CD14-positive monocyte (primary cell): ENCODE results near the gene CR2. TPM values are rescaled to one million over a fixed set of nuclear protein-coding genes. Genes with fewer than 3 reads are reported as not detected.

Experiments used
- DNase-seq, 3 donors: peaks; one replicate each; pipeline ENCODE4 v3.0.0-alpha.2; 2011 to 2022
- H2AFZ ChIP-seq: 2 replicates; pipeline ENCODE4 v1.6.0; 2012; ENCODE audit warnings: mild to moderate bottlenecking, low read depth, low read length, inconsistent platforms; ENCODE audit not compliant: insufficient read depth, poor library complexity, severe bottlenecking
- H3K27ac ChIP-seq, 2 donors: 1 replicate in 1 of 2; 2 replicates in 1 of 2; pipeline ENCODE4 v1.5.1; 2012 to 2013; ENCODE audit warnings: low read length in 2 of 2, control low read depth in 1 of 2, inconsistent platforms in 1 of 2, low read depth in 1 of 2, mild to moderate bottlenecking in 1 of 2
- H3K27me3 ChIP-seq, 2 donors: one replicate each; pipeline versions ENCODE4 v1.6.0 to v1.6.1; 2011 to 2013; ENCODE audit warnings: low read length in 2 of 2; ENCODE audit not compliant: control insufficient read depth in 2 of 2, insufficient read depth in 2 of 2
- H3K36me3 ChIP-seq, 2 donors: replicated peaks in 1 of 2; 1 replicate in 1 of 2; 2 replicates in 1 of 2; pipeline versions ENCODE4 v1.5.1 to v1.6.1; 2012 to 2013; ENCODE audit warnings: low read length in 2 of 2, control low read depth in 1 of 2, inconsistent platforms in 1 of 2, mild to moderate bottlenecking in 1 of 2; ENCODE audit not compliant: insufficient read depth in 2 of 2, control insufficient read depth in 1 of 2
- H3K4me1 ChIP-seq, 2 donors: 1 replicate in 1 of 2; 2 replicates in 1 of 2; pipeline versions ENCODE4 v1.5.1 to v1.6.1; 2012 to 2013; ENCODE audit warnings: low read length in 2 of 2, control low read depth in 1 of 2, inconsistent platforms in 1 of 2, mild to moderate bottlenecking in 1 of 2, moderate library complexity in 1 of 2; ENCODE audit not compliant: insufficient read depth in 2 of 2, control insufficient read depth in 1 of 2
- H3K4me2 ChIP-seq: replicated peaks from 2 replicates; pipeline ENCODE3; 2012; ENCODE audit warnings: low read length, moderate library complexity, mild to moderate bottlenecking; ENCODE audit not compliant: poor library complexity, severe bottlenecking; ENCODE audit errors: extremely low read depth
- H3K4me3 ChIP-seq, 3 experiments: fragments of 200-600 bp in 1 of 3; sonication (generic) in 1 of 3; replicated peaks in 1 of 3; 1 replicate in 2 of 3; 2 replicates in 1 of 3; pipeline ENCODE4 v1.5.1; 2011 to 2013; ENCODE audit warnings: low read length in 3 of 3, mild to moderate bottlenecking in 3 of 3, control low read depth in 2 of 3, low read depth in 2 of 3, inconsistent platforms in 1 of 3, moderate library complexity in 1 of 3
- H3K79me2 ChIP-seq: 2 replicates; pipeline ENCODE4 v1.6.0; 2012; ENCODE audit warnings: mild to moderate bottlenecking, control low read depth, inconsistent platforms, low read length, moderate library complexity; ENCODE audit not compliant: insufficient read depth
- H3K9ac ChIP-seq: 2 replicates; pipeline ENCODE4 v1.6.0; 2017; ENCODE audit warnings: low read length, mild to moderate bottlenecking; ENCODE audit not compliant: insufficient read depth, poor library complexity, severe bottlenecking
- H3K9me3 ChIP-seq, 2 donors: replicated peaks in 1 of 2; 1 replicate in 1 of 2; 2 replicates in 1 of 2; pipeline versions ENCODE4 v1.5.1 to v1.6.1; 2012 to 2013; ENCODE audit warnings: low read length in 2 of 2, control low read depth in 1 of 2; ENCODE audit not compliant: control insufficient read depth in 1 of 2, insufficient read depth in 1 of 2
- H4K20me1 ChIP-seq: 2 replicates; pipeline ENCODE4 v1.6.0; 2012; ENCODE audit warnings: mild to moderate bottlenecking, low read length, control low read depth, moderate library complexity; ENCODE audit not compliant: insufficient read depth
- H3K27ac Mint-ChIP-seq, 7 donors: one replicate each; pipeline ENCODE4 v1.8.0; 2020; ENCODE audit warnings: mild to moderate bottlenecking in 7 of 7, mixed read lengths in 7 of 7, moderate library complexity in 6 of 7, inconsistent platforms in 2 of 7
- H3K27me3 Mint-ChIP-seq, 3 donors: one replicate each; pipeline ENCODE4 v1.8.0; 2021 to 2022; ENCODE audit warnings: low read depth in 3 of 3, mild to moderate bottlenecking in 3 of 3, mixed read lengths in 3 of 3, moderate library complexity in 3 of 3, inconsistent platforms in 1 of 3
- H3K36me3 Mint-ChIP-seq, 2 donors: one replicate each; pipeline ENCODE4 v1.8.0; 2020; ENCODE audit warnings: mixed read lengths in 2 of 2, inconsistent platforms in 1 of 2, mild to moderate bottlenecking in 1 of 2
- H3K4me1 Mint-ChIP-seq: one replicate; pipeline ENCODE4 v1.8.0; 2020; ENCODE audit warnings: mild to moderate bottlenecking, mixed read lengths
- H3K4me3 Mint-ChIP-seq, 2 donors: one replicate each; pipeline ENCODE4 v1.8.0; 2020; ENCODE audit warnings: mild to moderate bottlenecking in 2 of 2, mixed read lengths in 2 of 2, moderate library complexity in 1 of 2
- H3K9me3 Mint-ChIP-seq, 7 donors: one replicate each; pipeline ENCODE4 v1.8.0; 2020 to 2022; ENCODE audit warnings: mixed read lengths in 7 of 7, mild to moderate bottlenecking in 6 of 7, moderate library complexity in 6 of 7, inconsistent platforms in 2 of 7
- WGBS: methylation state at CpG from one replicate; pipeline ENCODE4 v1.1.5; 2013; ENCODE audit warnings: missing lambda C conversion rate; ENCODE audit not compliant: insufficient coverage; 5-methylcytosine and 5-hydroxymethylcytosine counted together
- intact Hi-C, 2 donors: fragments of 100-400 bp; cut with micrococcal nuclease; formaldehyde crosslinking; loops; one replicate each; pipeline versions ENCODE4 v1.15.0 to v1.15.1; 2023
- polyA plus RNA-seq, 3 donors: library from polyadenylated mRNA; depleted of rRNA in 1 of 3; unstranded in 2 of 3; stranded (reverse) in 1 of 3; fragments of 300-500 nt in 2 of 3; fragments of >200 nt in 1 of 3; fragmentation: Illumina TruSeq in 2 of 3; gene quantifications; 1 replicate in 2 of 3; 2 replicates in 1 of 3; pipeline ENCODE4 v1.2.3, GENCODE V29; 2012 to 2021
- TF ChIP-seq, protein P1 (sequence below): fragments of 200-600 bp; IDR thresholded peaks from one replicate; pipeline ENCODE4 v1.8.0; 2022; ENCODE audit warnings: antibody characterized with exemption, mild to moderate bottlenecking

The CR2 gene
- polyA plus RNA-seq, 3 donors, result 0.05 to 0.28 (median 0.08) TPM

DNA sequence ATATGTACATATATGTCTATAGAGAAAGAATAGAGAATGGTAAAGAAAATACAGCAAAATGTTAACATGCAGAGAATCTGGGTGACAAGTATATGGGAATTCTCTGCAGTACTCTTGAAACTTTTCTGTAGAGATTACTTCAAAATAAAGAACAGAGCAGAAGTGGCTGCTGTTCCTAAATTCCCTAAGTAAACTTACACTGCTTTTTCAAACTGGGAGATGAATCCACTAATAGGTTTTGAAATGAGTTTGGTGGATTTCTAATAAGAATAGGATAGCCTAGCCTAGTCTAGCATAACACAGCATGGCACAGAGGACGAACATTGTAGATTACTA is 450 bp upstream of the CR2 start:
- H3K36me3 Mint-ChIP-seq, result peaks cover 0 to 9% of the 10 kb centered on the region in 2 donors
- H3K4me1 Mint-ChIP-seq, result peaks cover 17% of the 10 kb centered on the region
- no peaks in the 10 kb centered on the region for H4K20me1 ChIP-seq
- H3K9ac ChIP-seq, result peak overlapping the region; percentile 48
- H3K4me3 ChIP-seq, result peak overlapping the region in 1 of 3 experiments; percentile 76
- H3K4me1 ChIP-seq, result peaks cover 13 to 14% of the 10 kb centered on the region in 2 donors
- H2AFZ ChIP-seq, result peak overlapping the region; percentile 82
- H3K79me2 ChIP-seq, result no peaks in the 10 kb centered on the region
- TF ChIP-seq, protein P1, sequence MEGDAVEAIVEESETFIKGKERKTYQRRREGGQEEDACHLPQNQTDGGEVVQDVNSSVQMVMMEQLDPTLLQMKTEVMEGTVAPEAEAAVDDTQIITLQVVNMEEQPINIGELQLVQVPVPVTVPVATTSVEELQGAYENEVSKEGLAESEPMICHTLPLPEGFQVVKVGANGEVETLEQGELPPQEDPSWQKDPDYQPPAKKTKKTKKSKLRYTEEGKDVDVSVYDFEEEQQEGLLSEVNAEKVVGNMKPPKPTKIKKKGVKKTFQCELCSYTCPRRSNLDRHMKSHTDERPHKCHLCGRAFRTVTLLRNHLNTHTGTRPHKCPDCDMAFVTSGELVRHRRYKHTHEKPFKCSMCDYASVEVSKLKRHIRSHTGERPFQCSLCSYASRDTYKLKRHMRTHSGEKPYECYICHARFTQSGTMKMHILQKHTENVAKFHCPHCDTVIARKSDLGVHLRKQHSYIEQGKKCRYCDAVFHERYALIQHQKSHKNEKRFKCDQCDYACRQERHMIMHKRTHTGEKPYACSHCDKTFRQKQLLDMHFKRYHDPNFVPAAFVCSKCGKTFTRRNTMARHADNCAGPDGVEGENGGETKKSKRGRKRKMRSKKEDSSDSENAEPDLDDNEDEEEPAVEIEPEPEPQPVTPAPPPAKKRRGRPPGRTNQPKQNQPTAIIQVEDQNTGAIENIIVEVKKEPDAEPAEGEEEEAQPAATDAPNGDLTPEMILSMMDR, result no peak
- 70% methylated on average over 1 of the region's 1 CpG for WGBS
- H3K27me3 ChIP-seq, result peaks cover 69 to 74% of the 10 kb centered on the region in 2 donors
- no peaks in the 10 kb centered on the region for H3K36me3 ChIP-seq
- H3K27ac ChIP-seq, result no peak overlapping the region
- peak overlapping the region; percentile 86 for H3K4me2 ChIP-seq
- H3K4me3 Mint-ChIP-seq, result peak overlapping the region; percentile 65 to 84
- no peak for DNase-seq
- H3K9me3 ChIP-seq, result peaks cover 0 to 4% of the 10 kb centered on the region in 2 donors
- intact Hi-C loops, result no loop called here
- peaks cover 0 to 6% (median 3%) of the 10 kb centered on the region in 7 donors for H3K9me3 Mint-ChIP-seq
- no peak overlapping the region for H3K27ac Mint-ChIP-seq
- H3K27me3 Mint-ChIP-seq, result peaks cover 44 to 49% (median 46%) of the 10 kb centered on the region in 3 donors

DNA sequence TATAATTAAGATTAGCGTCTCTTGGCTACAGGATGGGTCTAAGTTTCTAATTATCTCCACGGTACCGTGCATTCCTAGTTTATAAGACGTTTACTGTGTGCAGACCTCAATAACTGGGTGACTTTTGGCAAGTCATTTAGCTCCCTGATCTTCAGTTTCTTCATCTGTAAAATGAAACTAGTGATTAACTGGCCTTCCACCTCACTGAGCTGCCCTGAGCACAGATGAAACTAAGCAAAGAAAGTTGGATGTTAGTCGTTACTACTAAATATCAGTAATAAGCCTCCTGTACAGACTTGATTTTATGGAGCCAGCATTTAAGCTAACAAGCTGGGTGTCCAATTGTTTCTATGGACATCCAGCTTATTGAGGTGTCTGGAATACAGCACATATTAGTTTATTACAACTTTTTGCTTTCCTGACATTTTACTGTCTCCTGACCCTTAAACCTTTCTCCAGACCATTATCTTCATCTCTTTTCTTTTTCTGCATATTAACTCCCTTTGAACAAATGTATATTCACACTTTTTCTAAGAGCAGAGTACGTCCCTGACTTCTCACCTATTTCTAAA is 1.1 kb downstream of the CR2 start:
- Mint-ChIP-seq H3K27me3 (peaks cover 35 to 40% (median 38%) of the 10 kb centered on the region in 3 donors), H3K4me3 (peak overlapping the region; percentile 65 to 84), H3K27ac (no peak overlapping the region), H3K9me3 (peaks cover 0 to 6% (median 3%) of the 10 kb centered on the region in 7 donors), H3K36me3 (peaks cover 0 to 9% of the 10 kb centered on the region in 2 donors), H3K4me1 (peaks cover 17% of the 10 kb centered on the region)
- Histone ChIP-seq H3K79me2 (no peaks in the 10 kb centered on the region), H3K27ac (no peak overlapping the region), H3K4me3 (peak overlapping the region in 1 of 3 experiments; percentile 76), H2AFZ (no peak overlapping the region), H3K9me3 (peaks cover 0 to 4% of the 10 kb centered on the region in 2 donors), H3K4me2 (peak overlapping the region; percentile 86), H4K20me1 (no peaks in the 10 kb centered on the region), H3K9ac (no peak overlapping the region), H3K27me3 (peaks cover 61 to 67% of the 10 kb centered on the region in 2 donors), H3K4me1 (peaks cover 13 to 14% of the 10 kb centered on the region in 2 donors), H3K36me3 (no peaks in the 10 kb centered on the region)
- intact Hi-C loops, result no loop called here
- no peak for DNase-seq
- WGBS, result 90% methylated on average over 2 of the region's 6 CpGs
- TF ChIP-seq, protein P1, result no peak
